ENCODE measurements around the gene PDCD6IP. TPM values are rescaled to one million over a fixed set of nuclear protein-coding genes. Genes with fewer than 3 reads are reported as not detected.
A peak's percentile ranks its signal among the peaks of the same experiment; 100 is the strongest.

PDCD6IP gene
- polyA plus RNA-seq, 3 donors = 88.8 to 100 (median 90.2) TPM

DNA sequence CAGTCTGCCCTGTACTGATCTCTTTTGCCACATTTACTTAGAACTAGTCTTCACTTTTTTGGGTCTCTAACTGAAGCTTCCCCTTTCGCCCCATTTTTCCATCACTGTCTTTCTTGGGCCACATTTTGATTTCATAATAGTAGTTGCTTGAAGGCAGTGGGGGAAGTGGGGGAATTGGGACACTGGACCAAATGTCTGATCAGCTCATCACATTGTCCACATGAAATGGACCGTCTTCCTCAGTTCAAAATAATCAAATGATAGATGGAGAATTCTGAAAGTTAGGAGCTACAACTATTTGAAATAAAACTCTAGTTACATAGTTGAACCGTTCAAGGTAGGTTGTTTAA lies 747 bp downstream of the PDCD6IP start:
- Histone ChIP-seq H3K4me3 (replicated peaks in 1 of 3; ENCODE audit: low read depth in 2 of 3, low read length in 3 of 3) (peak overlapping the region; percentile 73 to 81 (median 79)), H3K36me3 (replicated peaks in 1 of 2; ENCODE audit: control insufficient read depth in 1 of 2, insufficient read depth in 2 of 2, low read length in 2 of 2) (peaks cover 7 to 15% of the 10 kb centered on the region in 2 donors), H3K27ac (ENCODE audit: low read depth in 1 of 2, low read length in 2 of 2) (peak overlapping the region; percentile 95 to 96), H3K79me2 (ENCODE audit: insufficient read depth, low read length) (peaks cover 67% of the 10 kb centered on the region), H4K20me1 (ENCODE audit: insufficient read depth, low read length) (peaks cover 50% of the 10 kb centered on the region), H2AFZ (ENCODE audit: insufficient read depth, low read depth, low read length, poor library complexity, severe bottlenecking) (peak overlapping the region; percentile 97), H3K4me1 (ENCODE audit: control insufficient read depth in 1 of 2, insufficient read depth in 2 of 2, low read length in 2 of 2) (peaks cover 26 to 30% of the 10 kb centered on the region in 2 donors), H3K27me3 (ENCODE audit: control insufficient read depth in 2 of 2, insufficient read depth in 2 of 2, low read length in 2 of 2) (no peaks in the 10 kb centered on the region), H3K9me3 (replicated peaks in 1 of 2; ENCODE audit: control insufficient read depth in 1 of 2, insufficient read depth in 1 of 2, low read length in 2 of 2) (no peaks in the 10 kb centered on the region), H3K9ac (ENCODE audit: insufficient read depth, low read length, poor library complexity, severe bottlenecking) (peak overlapping the region; percentile 95), H3K4me2 (replicated peaks; ENCODE audit: extremely low read depth, low read length, poor library complexity, severe bottlenecking) (peak overlapping the region; percentile 88)
- H3K27me3 Mint-ChIP-seq (ENCODE audit: low read depth in 3 of 3) = no peaks in the 10 kb centered on the region
- intact Hi-C loops (cut with micrococcal nuclease) = loop anchor here in 1 of 2 donors (10.0 kb wide), 1 partner anchor 134 kb away; no protein-coding TSS in a partner anchor
- peaks cover 13 to 20% of the 10 kb centered on the region in 2 donors for H3K36me3 Mint-ChIP-seq
- no peaks in the 10 kb centered on the region for H3K9me3 Mint-ChIP-seq
- H3K4me3 Mint-ChIP-seq = peak overlapping the region; percentile 92 to 99
- DNase-seq = peak; percentile 59 to 75 (median 70)
- peak overlapping the region; percentile 96 to 99 (median 98) for H3K27ac Mint-ChIP-seq
- WGBS (ENCODE audit: insufficient coverage) = no CpG with 5 or more reads among the region's 3 CpGs
- peaks cover 60% of the 10 kb centered on the region for H3K4me1 Mint-ChIP-seq
- TF ChIP-seq, protein P1, sequence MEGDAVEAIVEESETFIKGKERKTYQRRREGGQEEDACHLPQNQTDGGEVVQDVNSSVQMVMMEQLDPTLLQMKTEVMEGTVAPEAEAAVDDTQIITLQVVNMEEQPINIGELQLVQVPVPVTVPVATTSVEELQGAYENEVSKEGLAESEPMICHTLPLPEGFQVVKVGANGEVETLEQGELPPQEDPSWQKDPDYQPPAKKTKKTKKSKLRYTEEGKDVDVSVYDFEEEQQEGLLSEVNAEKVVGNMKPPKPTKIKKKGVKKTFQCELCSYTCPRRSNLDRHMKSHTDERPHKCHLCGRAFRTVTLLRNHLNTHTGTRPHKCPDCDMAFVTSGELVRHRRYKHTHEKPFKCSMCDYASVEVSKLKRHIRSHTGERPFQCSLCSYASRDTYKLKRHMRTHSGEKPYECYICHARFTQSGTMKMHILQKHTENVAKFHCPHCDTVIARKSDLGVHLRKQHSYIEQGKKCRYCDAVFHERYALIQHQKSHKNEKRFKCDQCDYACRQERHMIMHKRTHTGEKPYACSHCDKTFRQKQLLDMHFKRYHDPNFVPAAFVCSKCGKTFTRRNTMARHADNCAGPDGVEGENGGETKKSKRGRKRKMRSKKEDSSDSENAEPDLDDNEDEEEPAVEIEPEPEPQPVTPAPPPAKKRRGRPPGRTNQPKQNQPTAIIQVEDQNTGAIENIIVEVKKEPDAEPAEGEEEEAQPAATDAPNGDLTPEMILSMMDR (IDR thresholded peaks at IDR 0.05) = no peak

DNA sequence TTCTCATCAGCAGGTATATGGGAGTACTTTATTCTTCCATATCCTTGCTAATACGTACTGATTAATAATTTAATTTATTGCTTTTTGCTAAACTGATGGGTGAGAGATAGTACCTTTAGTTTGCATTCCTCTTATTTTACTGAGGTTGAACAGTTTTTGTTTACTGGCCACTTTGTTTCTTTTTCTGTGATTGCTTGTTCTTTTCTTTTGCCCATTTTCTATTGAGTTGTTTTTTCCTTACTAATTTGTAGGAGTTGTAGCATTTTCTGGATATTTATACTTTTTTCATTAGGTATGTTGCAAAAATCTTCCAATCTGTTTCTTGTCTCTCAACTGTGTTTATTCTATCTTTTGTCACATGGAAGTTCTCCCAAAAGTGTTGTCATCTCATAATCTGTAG lies 4.8 kb downstream of the PDCD6IP start:
- Mint-ChIP-seq H3K4me1 (peaks cover 60% of the 10 kb centered on the region), H3K36me3 (peaks cover 22 to 32% of the 10 kb centered on the region in 2 donors), H3K9me3 (no peaks in the 10 kb centered on the region), H3K27me3 (ENCODE audit: low read depth in 3 of 3) (no peaks in the 10 kb centered on the region), H3K4me3 (no peak overlapping the region), H3K27ac (peak overlapping the region in 2 of 7 donors; percentile 31 to 83)
- Histone ChIP-seq H3K79me2 (ENCODE audit: insufficient read depth, low read length) (peaks cover 98% of the 10 kb centered on the region), H4K20me1 (ENCODE audit: insufficient read depth, low read length) (peaks cover 89% of the 10 kb centered on the region), H3K4me3 (replicated peaks in 1 of 3; ENCODE audit: low read depth in 2 of 3, low read length in 3 of 3) (no peak overlapping the region), H3K9me3 (replicated peaks in 1 of 2; ENCODE audit: control insufficient read depth in 1 of 2, insufficient read depth in 1 of 2, low read length in 2 of 2) (no peaks in the 10 kb centered on the region), H3K4me2 (replicated peaks; ENCODE audit: extremely low read depth, low read length, poor library complexity, severe bottlenecking) (no peak overlapping the region), H2AFZ (ENCODE audit: insufficient read depth, low read depth, low read length, poor library complexity, severe bottlenecking) (no peak overlapping the region), H3K27ac (ENCODE audit: low read depth in 1 of 2, low read length in 2 of 2) (peak overlapping the region in 1 of 2 donors; percentile 42), H3K9ac (ENCODE audit: insufficient read depth, low read length, poor library complexity, severe bottlenecking) (no peak overlapping the region), H3K27me3 (ENCODE audit: control insufficient read depth in 2 of 2, insufficient read depth in 2 of 2, low read length in 2 of 2) (no peaks in the 10 kb centered on the region), H3K36me3 (replicated peaks in 1 of 2; ENCODE audit: control insufficient read depth in 1 of 2, insufficient read depth in 2 of 2, low read length in 2 of 2) (peaks cover 10 to 27% of the 10 kb centered on the region in 2 donors), H3K4me1 (ENCODE audit: control insufficient read depth in 1 of 2, insufficient read depth in 2 of 2, low read length in 2 of 2) (peaks cover 32 to 36% of the 10 kb centered on the region in 2 donors)
- no CpG with 5 or more reads among the region's 1 CpG for WGBS (ENCODE audit: insufficient coverage)
- intact Hi-C loops (cut with micrococcal nuclease) = no loop called here
- TF ChIP-seq, protein P1 (IDR thresholded peaks at IDR 0.05) = no peak
- no peak for DNase-seq

All from CD14-positive monocyte (primary cell).